RKO (cell line): Measurements from ENCODE around the gene RPL39L.
"Not testable (repeated sequence)": the region's sequence is repeated elsewhere in the genome, so short reads cannot be mapped to it uniquely, and the experiment has no call there.

Experiments used
- DNase-seq: peaks from one replicate; pipeline ENCODE4 v3.0.0-alpha.2; 2016; ENCODE audit warnings: low spot score

RPL39L gene

DNA sequence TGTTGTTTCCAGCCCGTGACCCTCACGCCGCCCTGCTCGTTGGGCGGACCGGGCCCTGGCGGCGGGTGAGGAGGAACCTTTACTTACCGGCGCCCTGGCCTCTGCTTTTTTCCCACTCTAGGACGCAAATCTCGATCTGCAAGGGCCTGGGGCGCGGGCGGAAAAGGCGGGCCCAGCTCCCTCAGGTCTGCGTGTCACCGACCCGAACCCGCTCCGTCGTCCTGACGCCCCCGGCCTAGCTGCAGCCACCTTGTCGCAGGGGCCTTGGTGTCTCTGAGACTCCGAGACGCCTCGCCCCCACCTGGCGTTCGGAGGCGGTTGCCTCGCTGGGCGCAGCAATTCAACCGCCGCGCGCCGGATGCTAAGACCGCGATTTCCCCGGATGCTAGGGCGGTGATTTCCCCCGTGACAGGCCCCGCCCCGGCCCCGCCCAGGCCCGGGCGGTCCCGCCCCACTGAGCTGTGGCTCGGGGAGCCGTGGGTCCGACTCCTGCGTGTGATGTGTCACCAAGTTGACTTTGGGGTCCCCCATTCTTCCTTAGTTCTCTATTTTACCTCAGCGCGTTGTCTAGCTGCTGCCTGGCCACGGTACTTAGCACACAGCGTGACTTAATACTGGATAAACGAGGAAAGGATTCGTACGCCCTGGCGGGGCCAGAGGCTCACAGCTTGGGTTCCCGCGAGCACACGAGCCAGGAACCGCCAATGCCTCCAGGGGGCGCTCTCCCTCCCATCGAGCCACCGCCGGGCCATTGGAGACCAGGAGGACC lies at the start of gene RPL39L:
Gene RPL39L, minus strand, starts transcription at position 371 of the 769 bp plus-strand sequence. CDS start 18,196 bp downstream, outside the sequence.
- no peak for DNase-seq

DNA sequence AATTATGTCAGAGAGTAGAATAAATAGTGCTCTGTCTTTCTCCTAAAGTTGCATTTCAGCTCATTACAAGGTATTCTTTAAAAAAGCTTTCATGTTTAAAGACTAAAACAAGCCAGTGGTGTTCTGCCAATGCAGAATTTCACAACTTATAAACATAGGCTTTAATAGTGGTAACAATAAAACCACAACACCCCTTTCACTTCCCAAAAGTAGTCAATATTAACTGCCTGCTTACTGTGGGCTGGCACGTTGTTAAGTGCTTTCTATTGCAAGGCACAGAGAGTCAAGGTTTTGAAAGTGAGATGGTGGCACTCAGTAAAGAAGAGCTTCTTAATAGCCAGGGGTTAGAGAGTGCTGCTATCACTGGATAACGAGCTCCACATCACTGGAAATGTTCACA lies 49.6 kb upstream of the RPL39L start:
- no peak for DNase-seq

DNA sequence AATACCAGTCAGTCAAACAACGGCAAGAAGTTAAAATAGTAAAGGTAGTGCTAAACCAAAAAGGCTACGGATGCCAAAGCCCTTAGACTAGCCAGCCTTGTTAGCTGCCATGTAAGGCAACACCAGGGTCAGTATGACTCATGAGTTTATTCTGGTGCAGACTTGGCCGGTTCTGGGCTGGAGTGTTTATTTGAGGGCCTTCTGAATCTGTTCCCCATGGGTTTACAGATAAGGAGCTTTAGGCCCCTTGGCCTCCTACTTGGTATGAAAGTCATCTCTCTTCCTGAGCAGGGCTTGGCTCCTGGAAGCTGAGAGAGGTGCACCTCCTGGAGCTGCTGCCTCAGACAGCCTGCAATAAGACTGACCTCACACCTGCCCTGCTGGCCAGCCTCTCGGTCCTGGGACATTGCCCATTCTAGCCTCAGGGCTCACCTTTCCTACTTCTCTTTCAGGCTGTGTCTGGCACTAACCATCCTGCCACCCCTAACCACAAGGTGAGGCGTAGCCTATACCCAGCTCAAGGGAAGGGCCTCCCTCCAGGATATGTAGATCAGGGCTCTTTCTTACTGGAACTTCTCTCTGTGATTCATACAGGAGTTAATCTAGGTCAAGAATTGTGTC lies 47.6 kb upstream of the RPL39L start:
- DNase-seq, result no peak

DNA sequence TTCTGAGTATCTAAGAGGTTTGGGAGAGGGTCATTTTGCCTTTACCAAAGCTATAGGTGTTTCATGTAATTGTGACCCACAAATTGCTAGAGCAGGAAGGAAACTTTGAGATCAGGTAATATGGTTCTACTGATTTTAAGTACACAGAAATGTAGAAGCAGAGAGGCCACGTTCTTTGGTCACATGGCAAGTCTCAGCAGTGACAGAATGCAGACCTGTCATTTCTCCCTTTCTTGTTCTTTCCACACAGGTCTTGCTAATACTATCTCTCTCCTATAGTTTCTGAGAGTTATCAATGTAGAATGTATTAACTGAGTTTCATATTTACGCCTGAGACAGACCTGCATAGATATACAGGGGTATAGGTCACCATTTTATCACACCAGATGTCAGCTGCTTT lies 47.1 kb upstream of the RPL39L start:
- DNase-seq, result no peak

DNA sequence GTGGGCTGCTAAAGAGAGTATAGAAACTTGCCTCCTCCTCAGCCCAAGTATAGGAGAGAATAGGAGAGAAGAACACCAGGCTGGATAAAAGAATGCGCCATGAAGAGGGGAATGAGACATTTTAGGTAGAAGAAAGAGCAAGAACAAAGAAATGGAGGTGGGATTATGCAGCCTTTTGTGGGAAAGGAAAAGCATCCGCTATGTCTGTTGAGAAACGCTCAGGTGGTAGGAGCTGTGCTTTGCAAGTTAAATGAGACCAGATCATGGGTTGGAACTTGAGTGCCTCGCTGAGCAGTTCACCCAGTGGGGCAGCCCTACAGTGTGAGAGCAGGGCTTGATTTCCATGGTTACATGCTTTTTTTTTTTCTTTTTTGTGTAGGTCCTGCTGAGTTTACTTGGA lies 46.5 kb upstream of the RPL39L start:
- no peak for DNase-seq

DNA sequence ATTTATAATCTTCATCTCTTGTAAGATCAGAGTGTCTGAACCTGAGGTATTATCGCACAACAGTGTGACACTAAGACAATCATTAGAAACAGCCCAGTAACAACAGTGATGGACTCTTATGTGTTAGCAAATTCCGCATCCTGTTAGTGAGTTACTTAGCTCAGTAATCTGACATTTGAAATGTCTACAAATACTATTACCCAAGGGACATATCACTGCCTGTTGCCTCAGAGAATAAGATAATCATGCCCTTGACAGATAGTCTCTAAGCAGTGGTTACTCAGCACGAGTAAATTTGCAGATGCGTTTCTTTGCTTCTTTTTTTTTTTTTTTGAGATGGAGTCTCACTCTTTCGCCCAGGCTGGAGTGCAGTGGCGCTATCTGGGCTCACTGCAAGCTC lies 44.6 kb upstream of the RPL39L start:
- no peak for DNase-seq

DNA sequence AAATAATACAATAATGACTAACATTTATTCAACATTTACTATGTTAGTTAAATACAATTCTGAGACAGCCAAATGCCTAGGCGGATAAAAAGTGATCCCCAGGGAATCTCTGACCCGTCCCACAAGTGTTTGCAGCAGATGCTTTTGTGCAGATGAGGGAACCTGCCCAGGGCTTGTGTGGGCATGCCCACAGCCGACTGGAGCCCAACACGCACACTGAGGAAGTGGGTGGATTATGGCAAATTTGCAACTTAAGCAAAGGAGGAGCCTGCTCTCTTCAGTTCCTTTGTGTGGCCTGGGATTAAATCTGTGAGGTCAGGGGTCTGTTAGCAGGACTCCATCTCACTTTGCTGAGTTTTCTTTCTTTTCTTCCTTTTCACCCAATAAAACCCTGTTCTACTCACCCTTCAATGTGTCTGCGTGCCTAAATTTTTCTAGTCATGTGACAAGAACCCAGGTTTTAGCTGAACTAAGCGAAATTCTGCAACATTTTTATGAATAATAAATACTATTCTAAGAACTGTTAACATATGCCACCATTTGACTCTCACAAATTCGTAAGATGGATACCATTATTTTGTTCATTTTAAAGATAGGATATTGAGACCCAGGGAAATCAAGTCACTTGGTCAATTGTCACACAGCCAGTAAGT lies 44.0 kb upstream of the RPL39L start:
- DNase-seq, result no peak

DNA sequence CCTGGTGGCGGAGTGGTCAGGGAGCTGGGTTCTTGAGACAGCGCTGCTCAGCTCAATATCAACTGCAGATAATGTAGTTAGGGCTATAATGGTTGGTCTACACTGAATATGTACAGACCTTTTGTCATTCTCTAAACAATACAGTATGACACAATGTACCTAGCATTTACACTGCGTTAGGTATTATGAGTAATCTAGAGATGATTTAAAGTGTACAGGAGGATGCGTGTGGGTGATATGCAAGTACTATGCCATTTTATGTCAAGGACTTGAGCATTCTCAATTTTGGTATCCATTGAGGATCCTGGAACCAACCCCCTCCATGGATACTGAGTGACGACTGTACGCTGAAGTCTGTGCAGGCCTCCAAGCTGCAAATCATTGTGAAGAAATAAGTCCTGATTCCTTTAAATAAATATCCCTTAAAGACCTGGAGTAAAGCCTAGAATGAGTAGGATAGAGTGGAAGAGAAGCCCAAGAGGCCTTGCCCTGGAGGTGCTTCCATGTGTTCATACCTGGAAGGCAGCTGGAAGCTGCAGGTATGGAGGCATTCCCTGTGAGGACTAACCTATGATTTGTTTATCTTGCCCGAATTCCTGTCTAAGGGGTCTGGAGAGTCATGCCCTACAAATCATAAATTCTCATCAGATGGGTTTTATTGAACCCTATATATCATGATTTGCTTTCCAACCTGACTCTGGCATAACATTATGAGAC lies 42.3 kb upstream of the RPL39L start:
- DNase-seq, result no peak

DNA sequence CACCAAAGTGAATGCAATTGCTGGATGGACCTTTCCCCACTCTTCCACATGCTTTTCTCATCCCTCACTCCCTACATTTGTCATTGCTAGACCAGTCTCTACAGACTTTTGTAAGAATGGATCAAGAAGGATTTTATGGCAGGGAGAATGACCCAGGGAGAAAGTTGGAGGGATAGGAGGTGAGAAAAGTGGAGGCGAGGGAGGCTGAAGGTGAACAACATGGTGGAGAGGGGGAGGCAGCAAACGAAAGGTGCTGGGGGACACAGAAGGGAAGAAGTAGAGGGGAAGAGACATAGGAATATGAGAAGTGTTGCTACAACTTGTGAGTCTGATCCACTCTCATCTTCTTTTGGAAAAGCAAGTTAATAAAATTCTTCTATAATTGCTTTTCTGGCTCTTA lies 33.6 kb upstream of the RPL39L start:
- no peak for DNase-seq

DNA sequence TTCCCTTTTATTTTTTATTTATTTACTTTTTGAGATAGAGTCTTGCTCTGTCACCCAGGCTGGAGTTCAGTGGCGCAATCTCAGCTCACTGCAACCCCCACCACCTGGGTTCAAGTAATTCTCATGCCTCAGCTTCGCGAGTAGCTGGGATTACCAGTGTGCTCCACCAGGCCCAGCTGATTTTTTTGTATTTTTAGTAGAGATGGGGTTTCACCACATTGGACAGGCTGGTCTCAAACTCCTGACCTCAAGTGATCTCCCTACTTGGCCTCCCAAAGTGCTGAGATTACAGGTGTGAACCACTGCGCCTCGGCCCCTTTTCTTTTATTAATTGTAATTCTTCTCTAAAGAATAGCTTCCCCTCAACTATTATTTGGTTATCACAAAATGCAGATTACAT lies 31.6 kb upstream of the RPL39L start:
- DNase-seq, result not testable (repeated sequence)

DNA sequence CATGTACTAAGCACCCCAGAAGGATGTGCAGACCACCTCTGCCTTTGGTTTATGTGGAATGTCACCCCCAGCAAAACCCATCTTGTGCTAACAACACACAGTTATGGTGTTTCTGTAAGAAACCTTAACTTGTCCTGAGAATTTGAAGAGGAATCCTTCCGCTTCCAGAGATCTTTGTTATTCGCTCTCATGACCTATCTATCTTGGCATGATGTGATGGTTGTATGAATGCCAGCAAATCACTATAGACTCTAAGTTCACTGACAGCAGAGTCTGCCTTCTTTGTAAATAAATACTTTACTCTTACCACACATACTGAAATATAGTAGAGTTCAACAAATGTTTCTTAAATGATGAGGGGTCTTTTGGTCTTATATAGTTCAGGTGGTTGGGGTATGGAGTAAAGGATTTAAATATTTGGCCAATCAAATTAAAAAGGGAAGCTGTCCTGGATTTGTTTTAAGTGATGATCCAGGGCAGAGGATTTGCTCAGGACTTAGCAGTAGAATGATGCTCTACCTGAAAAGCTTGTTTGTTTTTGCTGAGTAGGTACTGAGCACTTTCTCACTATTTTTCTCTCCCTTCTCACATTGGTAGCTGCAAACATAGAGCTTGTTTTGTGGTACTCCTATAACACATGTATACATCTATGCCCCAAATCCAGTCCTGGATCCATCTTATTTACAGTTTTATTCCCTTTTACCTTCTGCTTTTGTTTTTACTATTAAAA lies 30.1 kb upstream of the RPL39L start:
- no peak for DNase-seq

DNA sequence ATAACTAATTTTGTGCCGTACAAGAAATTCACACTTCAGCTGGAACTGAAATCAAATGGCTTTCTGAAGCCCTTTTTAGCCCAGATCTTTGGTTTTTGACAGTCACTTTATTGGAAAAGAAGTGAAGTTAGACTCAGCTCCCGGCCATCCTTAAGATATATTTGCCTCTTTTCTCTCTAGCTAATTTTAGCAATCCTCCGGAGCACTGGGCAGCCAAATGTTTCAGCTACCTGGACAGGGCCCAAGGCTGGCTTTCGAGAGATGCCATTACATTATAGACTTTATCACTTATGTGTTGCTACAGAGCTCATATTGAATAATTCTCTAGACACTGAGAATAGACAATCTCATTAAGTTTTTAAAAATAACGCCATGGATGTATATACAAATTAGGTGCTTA lies 28.5 kb upstream of the RPL39L start:
- no peak for DNase-seq

DNA sequence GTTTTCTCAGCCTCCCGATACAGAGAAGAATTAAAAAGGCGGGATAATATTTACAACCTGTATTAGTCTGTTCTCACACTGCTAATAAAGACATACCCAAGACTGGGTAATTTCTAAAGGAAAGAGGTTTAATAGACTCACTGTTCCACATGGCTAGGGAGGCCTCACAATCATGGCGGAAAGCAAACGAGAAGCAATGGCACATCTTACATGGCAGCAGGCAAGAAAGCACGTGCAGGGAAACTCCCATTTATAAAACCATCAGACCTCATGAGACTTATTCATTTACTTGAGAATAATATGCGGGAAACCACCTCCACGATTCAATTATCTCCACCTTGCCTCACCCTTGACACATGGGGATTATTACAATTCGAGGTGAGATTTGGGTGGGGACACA lies 27.5 kb upstream of the RPL39L start:
- DNase-seq, result no peak

DNA sequence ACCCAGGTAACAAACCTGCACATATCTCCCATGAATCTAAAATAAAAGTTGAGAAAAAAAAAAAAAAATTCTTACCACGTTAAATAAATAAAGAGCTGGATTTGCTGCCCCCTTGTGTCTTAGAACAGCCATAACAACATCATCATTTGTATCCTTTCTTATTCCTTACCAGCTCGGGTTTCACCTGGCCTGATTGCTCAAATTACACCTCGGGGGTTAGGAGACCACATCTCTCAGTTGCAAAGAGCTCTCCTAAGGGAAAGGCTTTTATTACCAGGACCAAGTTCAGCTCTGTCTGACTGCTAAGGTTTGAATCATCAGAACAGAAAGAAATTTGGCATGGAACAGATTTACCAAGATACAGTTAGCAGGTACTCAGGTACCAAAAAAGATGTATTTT lies 25.8 kb upstream of the RPL39L start:
- DNase-seq, result peak; percentile 60

DNA sequence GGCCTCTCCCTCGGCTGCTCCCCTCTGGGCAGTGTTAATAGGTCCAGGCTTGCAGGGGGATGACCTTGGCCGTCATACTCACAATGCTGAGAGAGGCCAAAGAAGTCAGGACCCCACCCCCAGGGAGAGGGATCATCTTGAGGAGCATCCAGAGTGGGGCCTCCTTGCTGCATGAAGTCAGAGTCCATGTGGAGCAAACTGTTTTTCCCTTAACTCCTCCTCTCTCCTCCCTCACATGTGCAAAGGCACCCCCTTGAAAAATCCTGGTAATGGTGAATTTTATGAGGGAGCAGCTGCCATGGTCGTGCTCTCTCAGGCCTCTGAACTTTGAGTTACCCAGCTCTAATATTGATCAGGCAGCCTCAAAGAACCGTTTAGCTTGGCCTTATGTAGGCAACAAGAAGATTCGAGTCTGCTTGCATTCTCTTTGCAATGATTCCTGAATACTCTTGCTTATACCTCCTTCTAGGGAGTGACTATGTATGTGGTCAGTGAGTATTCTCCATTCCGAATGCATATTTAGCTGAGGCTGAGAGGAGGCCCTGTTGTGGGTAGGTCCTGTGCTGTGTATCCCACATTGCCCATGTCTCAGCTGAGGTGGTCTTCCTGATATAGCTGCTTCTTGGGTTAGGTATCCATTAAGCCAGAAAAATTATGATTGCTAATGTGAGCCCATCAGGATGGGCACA lies 23.1 kb upstream of the RPL39L start:
- DNase-seq, result no peak

DNA sequence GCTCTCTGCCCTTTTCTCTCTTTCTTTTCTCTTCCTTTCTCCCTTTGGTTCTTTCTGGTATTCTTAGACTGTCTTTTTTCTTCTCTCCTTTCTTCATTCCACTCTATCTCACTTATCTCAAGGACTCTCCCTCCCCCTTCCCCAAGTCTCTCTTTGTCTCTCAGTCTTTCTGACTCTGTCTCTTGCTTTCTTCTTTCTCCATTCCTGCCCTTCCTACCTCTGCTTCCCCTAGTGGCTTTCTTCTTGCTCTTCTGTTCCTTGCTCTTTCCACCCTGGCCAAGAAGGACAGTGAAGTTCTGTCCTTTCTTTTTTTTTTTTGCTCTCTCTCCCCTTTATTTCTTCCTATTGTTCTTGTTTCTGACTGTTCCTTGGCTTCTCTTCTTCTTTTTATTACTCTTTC lies 22.3 kb upstream of the RPL39L start:
- no peak for DNase-seq

DNA sequence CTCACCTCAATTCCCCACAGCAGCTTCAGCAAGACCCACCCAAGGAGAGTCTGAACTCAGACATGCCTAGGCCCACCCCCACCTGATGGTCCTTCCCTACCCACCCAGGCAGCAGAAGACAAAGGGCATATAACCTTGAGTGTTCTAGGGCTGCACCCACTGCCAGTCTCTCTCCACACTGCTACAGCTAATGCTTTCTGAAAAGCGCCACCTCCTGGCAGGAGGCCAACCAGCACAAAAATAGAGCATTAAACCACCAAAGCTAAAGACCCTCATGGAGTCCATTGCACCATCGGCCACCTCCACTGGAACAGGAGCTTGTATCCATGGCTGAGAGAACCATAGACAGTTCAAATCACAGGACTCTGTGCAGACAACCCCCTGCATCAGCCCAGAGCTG lies 11.3 kb upstream of the RPL39L start:
- DNase-seq, result no peak

DNA sequence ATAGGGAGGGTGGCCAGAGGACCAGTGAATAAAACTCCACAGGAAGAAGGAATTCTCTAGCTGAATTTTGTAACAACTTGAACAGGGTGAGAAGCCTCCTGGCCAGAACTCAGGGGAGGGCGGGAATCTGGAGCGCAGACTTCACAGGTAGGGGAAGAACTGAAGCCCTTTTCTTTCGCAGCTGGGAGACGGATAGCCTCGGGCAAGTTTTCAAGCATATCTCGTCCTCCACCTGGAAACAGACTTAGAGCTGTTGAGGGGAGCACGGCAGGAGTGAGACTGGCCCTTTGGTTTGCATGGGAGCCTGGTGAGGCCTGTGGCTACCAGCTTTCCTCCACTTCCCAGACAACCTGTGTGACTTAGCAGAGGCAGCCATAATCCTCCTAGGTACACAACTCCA lies 10.9 kb upstream of the RPL39L start:
- DNase-seq, result no peak

DNA sequence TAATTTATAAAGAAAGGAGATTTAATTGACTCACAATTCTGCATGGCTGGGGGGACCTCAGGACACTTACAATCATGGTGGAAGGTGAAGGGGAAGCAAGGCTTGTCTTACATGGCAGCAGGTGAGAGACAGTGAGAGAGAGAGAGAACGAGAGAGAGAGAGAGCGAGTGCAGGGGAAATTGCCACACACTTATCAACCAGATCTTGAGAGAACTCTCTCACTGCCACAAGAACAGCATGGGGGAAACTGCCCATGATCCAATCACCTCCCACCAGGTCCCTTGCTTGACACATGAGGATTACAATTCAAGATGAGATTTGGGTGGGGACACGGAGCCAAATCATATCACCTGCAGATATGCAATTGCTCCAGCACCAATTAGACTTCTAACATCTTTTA lies 7.1 kb upstream of the RPL39L start:
- DNase-seq, result no peak

DNA sequence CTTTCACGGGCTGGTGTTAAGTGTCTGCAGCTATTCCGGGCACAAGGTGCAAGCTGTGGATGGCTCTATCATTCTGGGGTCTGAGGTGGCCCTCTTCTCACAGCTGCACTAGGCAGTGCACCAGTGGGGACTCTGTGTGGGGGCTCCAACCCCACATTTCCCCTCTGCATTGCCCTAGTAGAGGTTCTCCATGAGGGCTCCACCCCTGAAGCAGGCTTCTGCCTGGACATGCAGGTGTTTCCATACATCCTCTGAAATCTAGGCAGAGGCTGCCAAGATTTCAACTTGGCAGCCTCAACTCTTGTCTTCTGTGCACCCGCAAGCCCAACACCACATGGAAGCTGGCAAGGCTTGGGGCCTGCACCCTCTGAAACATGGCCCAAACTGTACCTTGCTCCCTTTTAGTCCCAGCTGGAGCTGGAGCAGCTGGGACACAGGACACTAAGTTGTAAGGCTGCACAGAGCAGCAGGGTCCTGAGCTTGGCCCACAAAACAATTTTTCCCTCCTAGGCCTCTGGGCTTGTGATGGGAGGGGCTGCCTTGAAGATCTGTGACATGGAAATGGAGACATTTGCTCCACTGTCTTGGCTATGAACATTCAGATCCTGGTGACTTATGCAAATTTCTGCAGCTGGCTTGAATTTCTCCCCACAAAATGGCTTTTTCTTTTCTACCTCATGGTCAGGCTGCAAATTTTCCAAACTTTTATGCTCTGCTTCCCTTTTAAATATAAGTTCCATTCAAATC lies 6.0 kb upstream of the RPL39L start:
- no peak for DNase-seq

DNA sequence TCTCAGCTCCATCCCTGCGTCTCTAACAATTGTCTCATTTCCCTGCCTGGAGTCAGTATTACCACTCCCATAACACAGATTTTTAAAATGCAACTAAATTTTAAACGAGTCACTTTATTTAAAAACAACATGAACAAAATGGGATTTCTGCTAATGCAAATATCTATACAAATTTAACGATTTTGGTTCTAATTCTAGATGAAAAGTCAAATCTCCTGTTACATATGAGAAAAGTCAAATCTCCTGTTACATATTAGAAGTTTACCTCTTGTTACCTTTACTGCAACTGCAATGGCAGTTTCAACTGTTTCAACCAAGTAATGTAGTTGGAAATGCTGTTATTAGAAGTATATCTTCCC lies 578 bp upstream of the RPL39L start:
- no peak for DNase-seq
